Activated T-cell treated with anti-CD3 and anti-CD28 coated beads, Interleukin-2, amount 50 U/mL, for 24 hours (primary cell): ENCODE measurements around the gene ZSWIM3.
A peak's percentile ranks its signal among the peaks of the same experiment; 100 is the strongest.

Experiments
- DNase-seq: peaks from one replicate; pipeline ENCODE4 v3.0.0-alpha.2; 2020
- H3K27ac Mint-ChIP-seq: 2 replicates; pipeline ENCODE4 v1.8.0; 2020; ENCODE audit warnings: mild to moderate bottlenecking, mixed read lengths
- H3K27me3 Mint-ChIP-seq: 2 replicates; pipeline ENCODE4 v1.8.0; 2020; ENCODE audit warnings: mixed read lengths
- H3K36me3 Mint-ChIP-seq: 2 replicates; pipeline ENCODE4 v1.8.0; 2020; ENCODE audit warnings: low read depth, mixed read lengths
- H3K4me1 Mint-ChIP-seq: 2 replicates; pipeline ENCODE4 v1.8.0; 2020; ENCODE audit warnings: low read depth, mixed read lengths
- H3K4me3 Mint-ChIP-seq: 2 replicates; pipeline ENCODE4 v1.8.0; 2020; ENCODE audit warnings: mild to moderate bottlenecking, moderate library complexity, mixed read lengths
- H3K9me3 Mint-ChIP-seq: 2 replicates; pipeline ENCODE4 v1.8.0; 2020; ENCODE audit warnings: mixed read lengths

Gene ZSWIM3

GRCh38 chr20:45912344-45912682, 54.9 kb downstream of the ZSWIM3 start:
- Mint-ChIP-seq H3K36me3 (no peaks in the 10 kb centered on the region), H3K9me3 (no peaks in the 10 kb centered on the region), H3K27ac (no peak overlapping the region), H3K4me3 (peak overlapping the region; percentile 80), H3K27me3 (peaks cover 36% of the 10 kb centered on the region), H3K4me1 (peaks cover 22% of the 10 kb centered on the region)
- DNase-seq, result no peak

- Mint-ChIP-seq H3K36me3 (no peaks in the 10 kb centered on the region), H3K4me3 (no peak overlapping the region), H3K9me3 (no peaks in the 10 kb centered on the region), H3K4me1 (peaks cover 22% of the 10 kb centered on the region), H3K27ac (no peak overlapping the region), H3K27me3 (peaks cover 40% of the 10 kb centered on the region)
- DNase-seq, result no peak
Observed at GRCh38 chr20:45913116-45913515, 55.7 kb downstream of the ZSWIM3 start.

- Mint-ChIP-seq H3K27ac (no peak overlapping the region), H3K4me1 (peaks cover 7% of the 10 kb centered on the region), H3K4me3 (no peak overlapping the region), H3K36me3 (no peaks in the 10 kb centered on the region), H3K27me3 (peaks cover 36% of the 10 kb centered on the region), H3K9me3 (no peaks in the 10 kb centered on the region)
- no peak for DNase-seq
Observed at GRCh38 chr20:45917790-45918141, 60.4 kb downstream of the ZSWIM3 start.

- no peak overlapping the region for H3K27ac Mint-ChIP-seq
- H3K4me1 Mint-ChIP-seq, result peaks cover 5% of the 10 kb centered on the region
- H3K27me3 Mint-ChIP-seq, result peaks cover 33% of the 10 kb centered on the region
- H3K36me3 Mint-ChIP-seq, result no peaks in the 10 kb centered on the region
- H3K9me3 Mint-ChIP-seq, result no peaks in the 10 kb centered on the region
- H3K4me3 Mint-ChIP-seq, result no peak overlapping the region
- no peak for DNase-seq
Observed at GRCh38 chr20:45918182-45918737, 60.8 kb downstream of the ZSWIM3 start.

- no peaks in the 10 kb centered on the region for H3K36me3 Mint-ChIP-seq
- no peak overlapping the region for H3K4me3 Mint-ChIP-seq
- no peaks in the 10 kb centered on the region for H3K9me3 Mint-ChIP-seq
- H3K27ac Mint-ChIP-seq, result no peak overlapping the region
- peaks cover 33% of the 10 kb centered on the region for H3K27me3 Mint-ChIP-seq
- DNase-seq, result no peak
- H3K4me1 Mint-ChIP-seq, result peaks cover 5% of the 10 kb centered on the region
Observed at GRCh38 chr20:45918779-45919537, 61.5 kb downstream of the ZSWIM3 start.

- no peak overlapping the region for H3K4me3 Mint-ChIP-seq
- H3K9me3 Mint-ChIP-seq, result no peaks in the 10 kb centered on the region
- no peak overlapping the region for H3K27ac Mint-ChIP-seq
- H3K36me3 Mint-ChIP-seq, result no peaks in the 10 kb centered on the region
- peaks cover 24% of the 10 kb centered on the region for H3K27me3 Mint-ChIP-seq
- peaks cover 5% of the 10 kb centered on the region for H3K4me1 Mint-ChIP-seq
- DNase-seq, result no peak
Observed at GRCh38 chr20:45919542-45920399, 62.4 kb downstream of the ZSWIM3 start.

- Mint-ChIP-seq H3K36me3 (no peaks in the 10 kb centered on the region), H3K9me3 (no peaks in the 10 kb centered on the region), H3K4me3 (no peak overlapping the region), H3K27me3 (peaks cover 22% of the 10 kb centered on the region), H3K4me1 (peaks cover 5% of the 10 kb centered on the region), H3K27ac (no peak overlapping the region)
- DNase-seq, result no peak
Observed at GRCh38 chr20:45920462-45921336, 63.3 kb downstream of the ZSWIM3 start.

- Mint-ChIP-seq H3K4me1 (peaks cover 5% of the 10 kb centered on the region), H3K27me3 (peaks cover 13% of the 10 kb centered on the region), H3K4me3 (no peak overlapping the region), H3K27ac (no peak overlapping the region), H3K36me3 (no peaks in the 10 kb centered on the region), H3K9me3 (no peaks in the 10 kb centered on the region)
- DNase-seq, result no peak
Observed at GRCh38 chr20:45921337-45922189, 64.1 kb downstream of the ZSWIM3 start.

- H3K4me1 Mint-ChIP-seq, result peaks cover 7% of the 10 kb centered on the region
- H3K27ac Mint-ChIP-seq, result no peak overlapping the region
- no peak overlapping the region for H3K4me3 Mint-ChIP-seq
- peaks cover 5% of the 10 kb centered on the region for H3K27me3 Mint-ChIP-seq
- H3K9me3 Mint-ChIP-seq, result no peaks in the 10 kb centered on the region
- no peak for DNase-seq
- H3K36me3 Mint-ChIP-seq, result no peaks in the 10 kb centered on the region
Observed at GRCh38 chr20:45924391-45925261, 67.2 kb downstream of the ZSWIM3 start.

GRCh38 chr20:45925821-45926506, 68.5 kb downstream of the ZSWIM3 start:
- Mint-ChIP-seq H3K36me3 (no peaks in the 10 kb centered on the region), H3K27ac (no peak overlapping the region), H3K4me3 (no peak overlapping the region), H3K4me1 (peaks cover 7% of the 10 kb centered on the region), H3K27me3 (no peaks in the 10 kb centered on the region), H3K9me3 (no peaks in the 10 kb centered on the region)
- DNase-seq, result no peak

- Mint-ChIP-seq H3K27me3 (no peaks in the 10 kb centered on the region), H3K9me3 (no peaks in the 10 kb centered on the region), H3K27ac (no peak overlapping the region), H3K36me3 (no peaks in the 10 kb centered on the region), H3K4me1 (peaks cover 4% of the 10 kb centered on the region), H3K4me3 (no peak overlapping the region)
- no peak for DNase-seq
Observed at GRCh38 chr20:45926731-45927070, 69.3 kb downstream of the ZSWIM3 start.

- Mint-ChIP-seq H3K27me3 (no peaks in the 10 kb centered on the region), H3K4me3 (no peak overlapping the region), H3K36me3 (peaks cover 3% of the 10 kb centered on the region), H3K27ac (no peak overlapping the region), H3K4me1 (peaks cover 2% of the 10 kb centered on the region), H3K9me3 (no peaks in the 10 kb centered on the region)
- DNase-seq, result no peak
Observed at GRCh38 chr20:45927071-45927878, 69.9 kb downstream of the ZSWIM3 start.
